ENCODE measurements around the gene OPHN1. TPM values are rescaled to one million over a fixed set of nuclear protein-coding genes. Genes with fewer than 3 reads are reported as not detected.
"Not testable (repeated sequence)": the region's sequence is repeated elsewhere in the genome, so short reads cannot be mapped to it uniquely, and the experiment has no call there.

OPHN1 gene
- total and polyA plus RNA-seq, 10 of the 15 experiments (the other 5 are each of a cell fraction or from before 2014, with no cell fraction given) = under 0.01 to 0.03 (median 0.03) TPM; not detected in 6

GRCh38 chrX:68383540-68383939, 49.8 kb downstream of the OPHN1 start (continued):
- no peak for TF ChIP-seq ZBTB11 (CRISPR knock-in tag; IDR thresholded peaks at IDR 0.05)

GRCh38 chrX:68377579-68377978, 55.7 kb downstream of the OPHN1 start:
- CTCF ChIA-PET; intact Hi-C loops (cut with micrococcal nuclease; ENCODE audit: unreplicated experiment); SMC1A ChIA-PET (ENCODE audit: uncharacterized antibody, unreplicated experiment); H3K9ac ChIP-seq (ENCODE audit: control insufficient read depth, insufficient read depth, low read length); H3K27me3 ChIP-seq (replicated peaks in 1 of 2; ENCODE audit: control insufficient read depth in 2 of 2, insufficient read depth in 2 of 2, low read length in 1 of 2); H3K4me1 ChIP-seq (ENCODE audit: control insufficient read depth, insufficient read depth, low read length); H3K27ac ChIP-seq (ENCODE audit: control insufficient read depth, insufficient read depth); DNase-seq (ENCODE audit: low read depth, low spot score); H3K4me2 ChIP-seq (ENCODE audit: control insufficient read depth, insufficient read depth); H3K79me2 ChIP-seq (ENCODE audit: control insufficient read depth, insufficient read depth, low read length); ATAC-seq; H4K20me1 ChIP-seq (ENCODE audit: control insufficient read depth, insufficient read depth); in situ Hi-C loops (cut with MboI); H3K36me3 ChIP-seq (ENCODE audit: control insufficient read depth in 2 of 2, insufficient read depth in 2 of 2, low read length in 1 of 2); RAD21 ChIA-PET (ENCODE audit: unreplicated experiment); H3K4me3 ChIP-seq; POLR2A ChIA-PET; H3K9me3 ChIP-seq (replicated peaks; ENCODE audit: control insufficient read depth, insufficient read depth, low read length); BruUV-seq (replicated peaks); FAIRE-seq; H2AFZ ChIP-seq (ENCODE audit: control insufficient read depth, low read depth, low read length): not testable (repeated sequence)
- 76% methylated on average over 5 of the region's 5 CpGs for WGBS (ENCODE audit: insufficient coverage, insufficient replicate concordance, low lambda C conversion rate, missing lambda C conversion rate)

- no peak overlapping the region for H3K27ac ChIP-seq (ENCODE audit: control insufficient read depth, insufficient read depth)
- FAIRE-seq (no peak), DNase-seq (ENCODE audit: low read depth, low spot score) (no peak), ATAC-seq (no peak)
- H3K4me2 ChIP-seq (ENCODE audit: control insufficient read depth, insufficient read depth) = no peak overlapping the region
- H3K4me1 ChIP-seq (ENCODE audit: control insufficient read depth, insufficient read depth, low read length) = no peaks in the 10 kb centered on the region
- no peak overlapping the region for H2AFZ ChIP-seq (ENCODE audit: control insufficient read depth, low read depth, low read length)
- no peaks in the 10 kb centered on the region for H3K36me3 ChIP-seq (ENCODE audit: control insufficient read depth in 2 of 2, insufficient read depth in 2 of 2, low read length in 1 of 2)
- ChIA-PET RAD21 (ENCODE audit: unreplicated experiment) (no interaction called here), SMC1A (ENCODE audit: uncharacterized antibody, unreplicated experiment) (no interaction called here), POLR2A (no interaction called here), CTCF (no interaction called here)
- H3K79me2 ChIP-seq (ENCODE audit: control insufficient read depth, insufficient read depth, low read length) = no peaks in the 10 kb centered on the region
- no peaks in the 10 kb centered on the region for H3K9me3 ChIP-seq (replicated peaks; ENCODE audit: control insufficient read depth, insufficient read depth, low read length)
- in situ Hi-C loops (cut with MboI) = no loop called here
- no peak overlapping the region for H3K9ac ChIP-seq (ENCODE audit: control insufficient read depth, insufficient read depth, low read length)
- no peaks in the 10 kb centered on the region for H3K27me3 ChIP-seq (replicated peaks in 1 of 2; ENCODE audit: control insufficient read depth in 2 of 2, insufficient read depth in 2 of 2, low read length in 1 of 2)
- intact Hi-C loops (cut with micrococcal nuclease; ENCODE audit: unreplicated experiment) = no loop called here
- no peaks in the 10 kb centered on the region for H4K20me1 ChIP-seq (ENCODE audit: control insufficient read depth, insufficient read depth)
- BruUV-seq (replicated peaks) = no TSS peak
- H3K4me3 ChIP-seq = no peak overlapping the region
- TF ChIP-seq SIN3A (IDR thresholded peaks at IDR 0.05; ENCODE audit: low read depth, low read length) (no peak), ZNF24 (IDR thresholded peaks at IDR 0.05) (no peak), PRDM15 (CRISPR knock-in tag; IDR thresholded peaks at IDR 0.05) (no peak), SUPT20H (IDR thresholded peaks at IDR 0.05; ENCODE audit: borderline replicate concordance, control insufficient read depth, low read depth, low read length) (no peak), E2F4 (IDR thresholded peaks at IDR 0.05; ENCODE audit: low read depth, low read length) (no peak), SMARCA5 (IDR thresholded peaks at IDR 0.05) (no peak)
Observed at GRCh38 chrX:68376373-68376772, 56.9 kb downstream of the OPHN1 start.
